Measurements from ENCODE around the gene ARHGEF39. TPM values are rescaled to one million over a fixed set of nuclear protein-coding genes. Genes with fewer than 3 reads are reported as not detected.
A peak's percentile ranks its signal among the peaks of the same experiment; 100 is the strongest.

The ARHGEF39 gene
- total RNA-seq, 1 donor: 0.36 TPM

DNA sequence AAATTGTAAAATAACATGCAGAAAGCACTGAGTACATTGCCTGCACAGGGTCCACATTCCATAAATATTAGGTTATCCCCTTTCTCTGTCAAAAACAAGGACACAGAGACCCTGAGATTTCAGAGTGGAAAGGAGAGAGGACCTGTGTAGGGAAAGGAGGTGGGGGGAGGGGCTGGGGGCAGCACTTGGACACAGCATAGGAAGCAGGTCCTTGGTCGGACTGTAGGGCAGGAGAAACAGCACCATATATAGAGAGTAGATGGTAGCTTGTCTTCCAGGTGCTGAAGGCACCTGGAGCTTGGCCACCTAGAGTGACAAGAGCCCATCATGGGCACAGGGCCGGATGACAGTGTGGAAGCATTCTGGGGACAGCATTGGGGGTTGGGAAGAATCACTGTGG is 22.3 kb upstream of the ARHGEF39 start:
- H3K27me3 ChIP-seq (ENCODE audit: insufficient read depth, low read length): no peaks in the 10 kb centered on the region
- H3K4me1 ChIP-seq (ENCODE audit: insufficient read depth, low read length): peaks cover 56% of the 10 kb centered on the region
- no peak overlapping the region for H2AFZ ChIP-seq (ENCODE audit: low read length)
- peaks cover 73% of the 10 kb centered on the region for H4K20me1 ChIP-seq (ENCODE audit: insufficient read depth, low read length)
- no peaks in the 10 kb centered on the region for H3K9me3 ChIP-seq (ENCODE audit: low read depth, low read length)
- peak overlapping the region; percentile 83 for H3K27ac ChIP-seq (ENCODE audit: low read depth, low read length)
- peaks cover 63% of the 10 kb centered on the region for H3K36me3 ChIP-seq (ENCODE audit: insufficient read depth, low read length)
- peaks cover 52% of the 10 kb centered on the region for H3K79me2 ChIP-seq (ENCODE audit: insufficient read depth, low read length)
- DNase-seq (ENCODE audit: insufficient read length, low spot score, missing footprints): peak; percentile 52
- peak overlapping the region; percentile 93 for H3K4me3 ChIP-seq (ENCODE audit: insufficient read depth, low read length)
- TF ChIP-seq, protein P1, sequence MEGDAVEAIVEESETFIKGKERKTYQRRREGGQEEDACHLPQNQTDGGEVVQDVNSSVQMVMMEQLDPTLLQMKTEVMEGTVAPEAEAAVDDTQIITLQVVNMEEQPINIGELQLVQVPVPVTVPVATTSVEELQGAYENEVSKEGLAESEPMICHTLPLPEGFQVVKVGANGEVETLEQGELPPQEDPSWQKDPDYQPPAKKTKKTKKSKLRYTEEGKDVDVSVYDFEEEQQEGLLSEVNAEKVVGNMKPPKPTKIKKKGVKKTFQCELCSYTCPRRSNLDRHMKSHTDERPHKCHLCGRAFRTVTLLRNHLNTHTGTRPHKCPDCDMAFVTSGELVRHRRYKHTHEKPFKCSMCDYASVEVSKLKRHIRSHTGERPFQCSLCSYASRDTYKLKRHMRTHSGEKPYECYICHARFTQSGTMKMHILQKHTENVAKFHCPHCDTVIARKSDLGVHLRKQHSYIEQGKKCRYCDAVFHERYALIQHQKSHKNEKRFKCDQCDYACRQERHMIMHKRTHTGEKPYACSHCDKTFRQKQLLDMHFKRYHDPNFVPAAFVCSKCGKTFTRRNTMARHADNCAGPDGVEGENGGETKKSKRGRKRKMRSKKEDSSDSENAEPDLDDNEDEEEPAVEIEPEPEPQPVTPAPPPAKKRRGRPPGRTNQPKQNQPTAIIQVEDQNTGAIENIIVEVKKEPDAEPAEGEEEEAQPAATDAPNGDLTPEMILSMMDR (IDR thresholded peaks at IDR 0.05; ENCODE audit: extremely low read depth, low read depth, low read length): no peak
- H3K4me2 ChIP-seq (ENCODE audit: insufficient read depth, low read length): peak overlapping the region; percentile 100

GRCh38 chr9:35686222-35687203 is 21.5 kb upstream of the ARHGEF39 start:
- H3K27me3 ChIP-seq (ENCODE audit: insufficient read depth, low read length): no peaks in the 10 kb centered on the region
- H3K9me3 ChIP-seq (ENCODE audit: low read depth, low read length): no peaks in the 10 kb centered on the region
- peak overlapping the region; percentile 93 for H3K4me3 ChIP-seq (ENCODE audit: insufficient read depth, low read length)
- peak; percentile 93 for DNase-seq (ENCODE audit: insufficient read length, low spot score, missing footprints)
- H4K20me1 ChIP-seq (ENCODE audit: insufficient read depth, low read length): peaks cover 81% of the 10 kb centered on the region
- peak overlapping the region; percentile 100 for H3K4me2 ChIP-seq (ENCODE audit: insufficient read depth, low read length)
- peaks cover 52% of the 10 kb centered on the region for H3K79me2 ChIP-seq (ENCODE audit: insufficient read depth, low read length)
- no peak overlapping the region for H2AFZ ChIP-seq (ENCODE audit: low read length)
- H3K27ac ChIP-seq (ENCODE audit: low read depth, low read length): peak overlapping the region; percentile 83
- peaks cover 55% of the 10 kb centered on the region for H3K4me1 ChIP-seq (ENCODE audit: insufficient read depth, low read length)
- peaks cover 71% of the 10 kb centered on the region for H3K36me3 ChIP-seq (ENCODE audit: insufficient read depth, low read length)
- TF ChIP-seq, protein P1 (IDR thresholded peaks at IDR 0.05; ENCODE audit: extremely low read depth, low read depth, low read length): no peak

GRCh38 chr9:35685506-35685905 is 20.5 kb upstream of the ARHGEF39 start:
- peaks cover 75% of the 10 kb centered on the region for H3K36me3 ChIP-seq (ENCODE audit: insufficient read depth, low read length)
- peaks cover 90% of the 10 kb centered on the region for H4K20me1 ChIP-seq (ENCODE audit: insufficient read depth, low read length)
- peak overlapping the region; percentile 1 for H3K4me2 ChIP-seq (ENCODE audit: insufficient read depth, low read length)

More at GRCh38 chr9:35685506-35685905, 20.5 kb upstream of the ARHGEF39 start:
- H3K9me3 ChIP-seq (ENCODE audit: low read depth, low read length): no peaks in the 10 kb centered on the region
- H3K27me3 ChIP-seq (ENCODE audit: insufficient read depth, low read length): no peaks in the 10 kb centered on the region
- H2AFZ ChIP-seq (ENCODE audit: low read length): no peak overlapping the region
- H3K4me1 ChIP-seq (ENCODE audit: insufficient read depth, low read length): peaks cover 56% of the 10 kb centered on the region
- H3K4me3 ChIP-seq (ENCODE audit: insufficient read depth, low read length): peak overlapping the region; percentile 27
- TF ChIP-seq, protein P1 (IDR thresholded peaks at IDR 0.05; ENCODE audit: extremely low read depth, low read depth, low read length): no peak
- H3K79me2 ChIP-seq (ENCODE audit: insufficient read depth, low read length): peaks cover 52% of the 10 kb centered on the region
- DNase-seq (ENCODE audit: insufficient read length, low spot score, missing footprints): peak; percentile 17
- peak overlapping the region; percentile 33 for H3K27ac ChIP-seq (ENCODE audit: low read depth, low read length)
